ENCODE data around the gene CCP110. TPM values are rescaled to one million over a fixed set of nuclear protein-coding genes. Genes with fewer than 3 reads are reported as not detected.

The CCP110 gene
- total RNA-seq, 1 experiment from 2014 or later = 21.6 TPM

- H3K4me2 ChIP-seq (ENCODE audit: insufficient read depth, insufficient read length, low read length) = no peak overlapping the region
- no peak for DNase-seq
- Mint-ChIP-seq H3K36me3 (ENCODE audit: insufficient read depth in 1 of 3, low read depth in 3 of 3) (peaks cover 6 to 34% (median 32%) of the 10 kb centered on the region in 3 experiments; a peak in 5 of 7 replicates), H3K4me3 (no peak overlapping the region; a peak in 1 of 5 replicates), H3K9me3 (no peaks in the 10 kb centered on the region), H3K27me3 (ENCODE audit: low read depth) (no peaks in the 10 kb centered on the region), H3K27ac (peak overlapping the region; percentile 32 to 92 (median 40); a peak in 2 of 7 replicates), H3K4me1 (peaks cover 28 to 31% of the 10 kb centered on the region in 2 experiments)
- H2BK12ac ChIP-seq (ENCODE audit: insufficient read length, low read depth, low read length) = no peak overlapping the region
- no peak overlapping the region for H3K9ac ChIP-seq (ENCODE audit: extremely low read depth, insufficient read length, low read length)
- H2BK15ac ChIP-seq (ENCODE audit: low read depth, low read length) = no peak overlapping the region
- H4K20me1 ChIP-seq (ENCODE audit: control insufficient read depth, insufficient read depth, insufficient read length) = no peaks in the 10 kb centered on the region
- no peak overlapping the region for H3K14ac ChIP-seq (ENCODE audit: insufficient read depth, low read length)
- no peak overlapping the region for H2BK20ac ChIP-seq (ENCODE audit: low read depth, low read length, poor library complexity, severe bottlenecking)
- H2AFZ ChIP-seq (ENCODE audit: low read length) = no peak overlapping the region
- no peak overlapping the region for H4K91ac ChIP-seq (ENCODE audit: insufficient read length, low read depth, low read length)
- H2BK5ac ChIP-seq (ENCODE audit: insufficient read length, low read length) = no peak overlapping the region
- no peak overlapping the region for H2AK5ac ChIP-seq (ENCODE audit: insufficient read length, low read length)
- no peak overlapping the region for H2BK120ac ChIP-seq (ENCODE audit: low read depth, low read length, poor library complexity, severe bottlenecking)
- H3T11ph ChIP-seq (ENCODE audit: low read length) = no peak overlapping the region
- no peak overlapping the region for H3K4ac ChIP-seq (ENCODE audit: low read depth, low read length)
- H3K27ac ChIP-seq (ENCODE audit: insufficient read length, low read depth, low read length) = no peak overlapping the region
- no peaks in the 10 kb centered on the region for H3K79me2 ChIP-seq (ENCODE audit: insufficient read depth, low read length)
- peak; percentile 82 for TF ChIP-seq CTCF (conservative IDR thresholded peaks at IDR 0.05)
- H4K8ac ChIP-seq (replicated peaks; ENCODE audit: insufficient read length, low read depth, low read length) = no peak overlapping the region
- no peak overlapping the region for H3K18ac ChIP-seq (ENCODE audit: insufficient read length, low read depth, low read length)
- H3K23me2 ChIP-seq (ENCODE audit: insufficient read length, low read depth, low read length, poor library complexity, severe bottlenecking) = no peaks in the 10 kb centered on the region
- H3K9me3 ChIP-seq (ENCODE audit: control insufficient read depth, low read depth, low read length) = no peaks in the 10 kb centered on the region
- no peak overlapping the region for H3K56ac ChIP-seq (ENCODE audit: insufficient read length, low read depth, low read length)
- no peak overlapping the region for H4K5ac ChIP-seq (ENCODE audit: insufficient read length, low read depth, low read length)
- H3K79me1 ChIP-seq (ENCODE audit: insufficient read depth, low read depth, low read length, poor library complexity, severe bottlenecking) = no peaks in the 10 kb centered on the region
- no CpG with 5 or more reads among the region's 13 CpGs for WGBS (ENCODE audit: extremely low coverage, insufficient read length, low lambda C conversion rate)
- H3K27me3 ChIP-seq (ENCODE audit: insufficient read depth, low read length) = no peaks in the 10 kb centered on the region
- no peak overlapping the region for H3K23ac ChIP-seq (ENCODE audit: insufficient read length, low read depth, low read length)
- H3K4me1 ChIP-seq (ENCODE audit: insufficient read depth, low read length) = no peaks in the 10 kb centered on the region
Measured at GRCh38 chr16:19601083-19601976, 77.6 kb downstream of the CCP110 start.

Other genes with a start within 250 kb of the CCP110 start
- gene CLEC19A, start 238.2 kb upstream of the CCP110 start, total RNA-seq (2021) = 0.20 TPM in 1 of 2 replicates, not detected in the other
- 1.2 and 2.3 TPM in 2 replicates for gene TMC5, start 106.1 kb upstream of the CCP110 start, total RNA-seq (2021)
- 47.7 and 48.6 TPM in 2 replicates for gene GDE1, start 1.8 kb upstream of the CCP110 start, total RNA-seq (2021)
- gene VPS35L, start 31.8 kb downstream of the CCP110 start, total RNA-seq (2021) = 58.4 and 59.2 TPM in 2 replicates
- gene KNOP1, start 194.3 kb downstream of the CCP110 start, total RNA-seq (2021) = 88.4 and 93.9 TPM in 2 replicates
- gene IQCK, start 194.3 kb downstream of the CCP110 start, total RNA-seq (2021) = 5.8 and 9.0 TPM in 2 replicates

Measured in H9 (cell line).